Body of pancreas (tissue), 4 donors: Measurements from ENCODE around the gene MAEL. TPM values are rescaled to one million over a fixed set of nuclear protein-coding genes. Genes with fewer than 3 reads are reported as not detected.

Experiments used
- ATAC-seq: fragments of 150-250 bp; one replicate; pipeline ENCODE4 v1.9.1; 2016
- DNase-seq, 4 donors: peaks; one replicate each; pipeline ENCODE4 v3.0.0-alpha.2; 2019
- H3K27ac ChIP-seq, 4 donors: fragments of 200-600 bp; sonication (generic); 1 replicate in 3 of 4; 2 replicates in 1 of 4; pipeline versions ENCODE4 v1.5.1 to v1.6.1; 2016 to 2019; ENCODE audit warnings: mild to moderate bottlenecking in 1 of 4, mixed read lengths in 1 of 4, moderate library complexity in 1 of 4
- H3K27me3 ChIP-seq, 2 donors: fragments of 200-600 bp; sonication (generic); one replicate each; pipeline ENCODE4 v1.6.0; 2016; ENCODE audit warnings: mild to moderate bottlenecking in 1 of 2
- H3K36me3 ChIP-seq, 2 donors: fragments of 200-600 bp; sonication (generic); replicated peaks in 1 of 2; 2 replicates each; pipeline ENCODE4 v1.5.1; 2016; ENCODE audit warnings: low read depth in 2 of 2; ENCODE audit not compliant: insufficient read depth in 1 of 2
- H3K4me1 ChIP-seq: fragments of 200-600 bp; sonication (generic); one replicate; pipeline ENCODE4 v1.6.0; 2016
- H3K4me3 ChIP-seq, 2 donors: fragments of 200-600 bp; sonication (generic); 1 replicate in 1 of 2; 2 replicates in 1 of 2; pipeline ENCODE4 v1.5.1; 2016 to 2019
- H3K9me3 ChIP-seq, 3 donors: fragments of 200-600 bp; sonication (generic); 1 replicate in 2 of 3; 2 replicates in 1 of 3; pipeline ENCODE4 v1.5.1; 2016
- CTCF ChIP-seq, 7 experiments: fragments of 450-650 bp in 4 of 7; fragments of 200-600 bp in 3 of 7; sonication (generic) in 3 of 7; IDR thresholded peaks; one replicate each; pipeline ENCODE4 v1.5.1; 2016 to 2019; ENCODE audit warnings: antibody characterized with exemption in 7 of 7
- POLR2A ChIP-seq, 3 donors: fragments of 450-650 bp; IDR thresholded peaks; one replicate each; pipeline ENCODE4 v1.6.1; 2016; ENCODE audit warnings: antibody characterized with exemption in 3 of 3, mild to moderate bottlenecking in 2 of 3
- WGBS, 2 donors: methylation state at CpG; one replicate each; pipeline ENCODE4 v1.1.5; 2017; 5-methylcytosine and 5-hydroxymethylcytosine counted together
- intact Hi-C: fragments of 100-400 bp; cut with DNase I; formaldehyde crosslinking; loops from one replicate; pipeline ENCODE4 v1.15.1; 2023
- total RNA-seq, 2 donors: library from RNA; depleted of rRNA; stranded (reverse); fragments of >200 nt; gene quantifications; one replicate each; pipeline ENCODE4 v1.1.0, GENCODE V29; 2016

Gene MAEL
- total RNA-seq, 2 donors from 2014 or later, result not detected

DNA sequence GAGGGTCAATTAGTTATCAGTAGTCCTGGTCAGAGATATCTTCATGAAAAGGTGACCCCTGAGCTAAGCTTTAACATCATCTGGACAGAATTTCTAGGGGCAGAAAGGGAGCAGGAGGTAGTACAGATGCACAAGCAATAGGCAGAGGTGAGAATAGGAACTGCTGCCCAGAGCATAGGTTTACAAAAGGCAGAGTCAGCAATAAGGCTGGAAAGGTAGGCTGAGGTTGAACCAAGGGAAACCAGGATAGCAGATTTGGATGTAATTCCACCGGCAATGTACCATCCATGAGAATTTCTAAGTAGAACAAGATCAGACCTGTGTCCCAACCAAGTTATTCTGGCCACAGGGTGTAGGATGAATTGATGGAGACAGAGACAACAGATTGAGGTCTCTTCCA, 7.5 kb upstream of the MAEL start:
- WGBS, 2 donors, result 95 to 100% methylated on average over 1 of the region's 1 CpG
- no peak for TF ChIP-seq POLR2A (IDR thresholded peaks at IDR 0.05)
- TF ChIP-seq CTCF (IDR thresholded peaks at IDR 0.05), result no peak
- DNase-seq (no peak), ATAC-seq (no peak)
- Histone ChIP-seq H3K27ac (no peak overlapping the region), H3K36me3 (no peaks in the 10 kb centered on the region), H3K9me3 (no peaks in the 10 kb centered on the region), H3K4me1 (no peaks in the 10 kb centered on the region), H3K27me3 (no peaks in the 10 kb centered on the region), H3K4me3 (no peak overlapping the region)
- intact Hi-C loops, result no loop called here

DNA sequence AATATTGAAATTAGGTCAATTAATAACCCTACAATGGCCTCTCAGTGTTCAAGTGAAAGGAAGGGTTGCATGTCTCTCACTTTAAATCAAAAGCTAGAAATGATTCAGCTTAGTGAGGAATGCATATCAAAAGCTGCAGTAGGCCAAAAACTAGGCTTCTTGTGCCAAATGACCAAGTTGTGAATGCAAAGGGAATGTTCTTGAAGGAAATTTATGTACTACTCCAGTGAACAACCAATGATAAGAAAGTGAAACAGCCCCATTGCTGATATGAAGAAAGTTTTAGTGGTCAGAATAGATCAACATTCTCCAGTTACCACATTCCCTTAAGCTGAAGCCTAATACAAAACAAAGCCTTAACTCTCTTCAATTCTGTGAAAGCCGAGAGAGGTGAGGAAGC, 10.0 kb downstream of the MAEL start:
- no peaks in the 10 kb centered on the region for H3K27me3 ChIP-seq
- no peaks in the 10 kb centered on the region for H3K9me3 ChIP-seq
- no peaks in the 10 kb centered on the region for H3K4me1 ChIP-seq
- DNase-seq, result no peak
- TF ChIP-seq CTCF (IDR thresholded peaks at IDR 0.05), result no peak
- no peak overlapping the region for H3K4me3 ChIP-seq
- H3K27ac ChIP-seq, result no peak overlapping the region
- 72 to 77% methylated on average over 1 of the region's 1 CpG for WGBS, 2 donors
- intact Hi-C loops, result no loop called here
- no peak for ATAC-seq
- no peaks in the 10 kb centered on the region for H3K36me3 ChIP-seq

DNA sequence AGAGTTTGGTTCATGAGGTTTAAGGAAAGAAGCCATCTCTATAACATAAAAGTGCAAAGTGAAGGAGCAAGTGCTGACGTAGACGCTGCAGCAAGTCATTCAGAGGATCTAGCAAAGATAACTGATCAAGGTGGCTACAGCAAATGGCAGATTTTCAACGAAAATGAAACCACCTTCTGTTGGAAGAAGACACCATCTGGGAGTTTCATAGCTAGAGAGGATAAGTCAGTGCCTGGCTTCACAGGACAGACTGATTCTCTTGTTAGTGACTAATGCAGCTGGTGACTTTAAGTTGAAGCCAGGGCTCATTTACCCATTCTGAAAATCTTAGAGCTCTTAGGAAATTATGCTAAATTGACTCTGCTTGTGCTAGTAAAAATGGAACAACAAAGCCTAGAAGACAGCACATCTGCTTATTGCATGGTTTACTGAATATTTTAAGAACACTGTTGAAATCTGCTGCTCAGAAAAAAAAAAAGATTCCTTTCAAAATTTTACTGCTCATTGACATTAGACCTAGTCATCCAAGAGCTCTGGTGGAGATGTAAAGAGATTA, 10.5 kb downstream of the MAEL start:
- ATAC-seq (no peak), DNase-seq (no peak)
- H3K9me3 ChIP-seq, result no peaks in the 10 kb centered on the region
- H3K27me3 ChIP-seq, result no peaks in the 10 kb centered on the region
- no peaks in the 10 kb centered on the region for H3K4me1 ChIP-seq
- WGBS, 2 donors, result 67 to 71% methylated on average over 3 of the region's 3 CpGs
- no peaks in the 10 kb centered on the region for H3K36me3 ChIP-seq
- H3K4me3 ChIP-seq, result no peak overlapping the region
- H3K27ac ChIP-seq, result no peak overlapping the region
- intact Hi-C loops, result no loop called here
- TF ChIP-seq CTCF (IDR thresholded peaks at IDR 0.05), result no peak
- TF ChIP-seq POLR2A (IDR thresholded peaks at IDR 0.05), result no peak

- Histone ChIP-seq H3K4me1 (no peaks in the 10 kb centered on the region), H3K27ac (no peak overlapping the region), H3K36me3 (no peaks in the 10 kb centered on the region), H3K4me3 (no peak overlapping the region), H3K9me3 (no peaks in the 10 kb centered on the region), H3K27me3 (no peaks in the 10 kb centered on the region)
- WGBS, 2 donors, result 85 to 93% methylated on average over 1 of the region's 1 CpG
- DNase-seq, result no peak
- TF ChIP-seq POLR2A (IDR thresholded peaks at IDR 0.05) (no peak), CTCF (IDR thresholded peaks at IDR 0.05) (no peak)
- ATAC-seq, result no peak
- intact Hi-C loops, result no loop called here
These were observed 11.5 kb downstream of the MAEL start for GRCh38 chr1:167000546-167000945.

GRCh38 chr1:167002354-167002753, 13.3 kb downstream of the MAEL start:
- H3K9me3 ChIP-seq, result no peaks in the 10 kb centered on the region
- intact Hi-C loops, result no loop called here
- no peaks in the 10 kb centered on the region for H3K36me3 ChIP-seq
- no peak overlapping the region for H3K4me3 ChIP-seq
- H3K27ac ChIP-seq, result no peak overlapping the region
- no peak for DNase-seq
- no peaks in the 10 kb centered on the region for H3K4me1 ChIP-seq
- TF ChIP-seq POLR2A (IDR thresholded peaks at IDR 0.05) (no peak), CTCF (IDR thresholded peaks at IDR 0.05) (no peak)
- 70 to 73% methylated on average over 2 of the region's 2 CpGs for WGBS, 2 donors
- no peak for ATAC-seq
- H3K27me3 ChIP-seq, result no peaks in the 10 kb centered on the region
